Progenitor cell of endocrine pancreas (in vitro differentiated cells): ENCODE data around the gene OBSCN. TPM values are rescaled to one million over a fixed set of nuclear protein-coding genes. Genes with fewer than 3 reads are reported as not detected.

Experiments used
- DNase-seq: peaks from one replicate; pipeline ENCODE4 v3.0.0; 2021; ENCODE audit warnings: low spot score; ENCODE audit not compliant: unreplicated experiment
- H3K27ac Mint-ChIP-seq: 2 replicates; pipeline ENCODE4 v1.8.0; 2021; ENCODE audit warnings: mild to moderate bottlenecking, moderate library complexity, mixed read lengths
- H3K27me3 Mint-ChIP-seq: 2 replicates; pipeline ENCODE4 v1.8.0; 2021; ENCODE audit warnings: mixed read lengths
- H3K36me3 Mint-ChIP-seq: 2 replicates; pipeline ENCODE4 v1.8.0; 2022; ENCODE audit warnings: mixed read lengths; ENCODE audit not compliant: insufficient read depth
- H3K4me1 Mint-ChIP-seq: 2 replicates; pipeline ENCODE4 v1.8.0; 2021; ENCODE audit warnings: low read depth, mixed read lengths
- H3K4me3 Mint-ChIP-seq: 2 replicates; pipeline ENCODE4 v1.8.0; 2021; ENCODE audit warnings: low read depth, mild to moderate bottlenecking, moderate library complexity, mixed read lengths
- H3K9me3 Mint-ChIP-seq: 2 replicates; pipeline ENCODE4 v1.8.0; 2021; ENCODE audit warnings: low read depth, mixed read lengths
- total RNA-seq: library from RNA; stranded (reverse); gene quantifications from 2 replicates; pipeline ENCODE4 v1.2.1, GENCODE V29; 2021
- TF ChIP-seq, protein P1 (sequence below): fragments of 200-600 bp; sonication (generic); IDR thresholded peaks from one replicate; pipeline ENCODE4 v1.5.0; 2021; ENCODE audit warnings: antibody characterized with exemption, mild to moderate bottlenecking; ENCODE audit not compliant: unreplicated experiment

Gene OBSCN
- total RNA-seq, 1 donor from 2014 or later: 57.5 TPM

GRCh38 chr1:228329887-228330286, 122.0 kb downstream of the OBSCN start:
- no peaks in the 10 kb centered on the region for H3K27me3 Mint-ChIP-seq
- H3K4me1 Mint-ChIP-seq: no peaks in the 10 kb centered on the region
- peaks cover 8% of the 10 kb centered on the region for H3K9me3 Mint-ChIP-seq
- H3K27ac Mint-ChIP-seq: no peak overlapping the region
- H3K4me3 Mint-ChIP-seq: no peak overlapping the region
- no peak for DNase-seq
- TF ChIP-seq, protein P1, sequence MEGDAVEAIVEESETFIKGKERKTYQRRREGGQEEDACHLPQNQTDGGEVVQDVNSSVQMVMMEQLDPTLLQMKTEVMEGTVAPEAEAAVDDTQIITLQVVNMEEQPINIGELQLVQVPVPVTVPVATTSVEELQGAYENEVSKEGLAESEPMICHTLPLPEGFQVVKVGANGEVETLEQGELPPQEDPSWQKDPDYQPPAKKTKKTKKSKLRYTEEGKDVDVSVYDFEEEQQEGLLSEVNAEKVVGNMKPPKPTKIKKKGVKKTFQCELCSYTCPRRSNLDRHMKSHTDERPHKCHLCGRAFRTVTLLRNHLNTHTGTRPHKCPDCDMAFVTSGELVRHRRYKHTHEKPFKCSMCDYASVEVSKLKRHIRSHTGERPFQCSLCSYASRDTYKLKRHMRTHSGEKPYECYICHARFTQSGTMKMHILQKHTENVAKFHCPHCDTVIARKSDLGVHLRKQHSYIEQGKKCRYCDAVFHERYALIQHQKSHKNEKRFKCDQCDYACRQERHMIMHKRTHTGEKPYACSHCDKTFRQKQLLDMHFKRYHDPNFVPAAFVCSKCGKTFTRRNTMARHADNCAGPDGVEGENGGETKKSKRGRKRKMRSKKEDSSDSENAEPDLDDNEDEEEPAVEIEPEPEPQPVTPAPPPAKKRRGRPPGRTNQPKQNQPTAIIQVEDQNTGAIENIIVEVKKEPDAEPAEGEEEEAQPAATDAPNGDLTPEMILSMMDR: no peak
- H3K36me3 Mint-ChIP-seq: peaks cover 10% of the 10 kb centered on the region

DNA sequence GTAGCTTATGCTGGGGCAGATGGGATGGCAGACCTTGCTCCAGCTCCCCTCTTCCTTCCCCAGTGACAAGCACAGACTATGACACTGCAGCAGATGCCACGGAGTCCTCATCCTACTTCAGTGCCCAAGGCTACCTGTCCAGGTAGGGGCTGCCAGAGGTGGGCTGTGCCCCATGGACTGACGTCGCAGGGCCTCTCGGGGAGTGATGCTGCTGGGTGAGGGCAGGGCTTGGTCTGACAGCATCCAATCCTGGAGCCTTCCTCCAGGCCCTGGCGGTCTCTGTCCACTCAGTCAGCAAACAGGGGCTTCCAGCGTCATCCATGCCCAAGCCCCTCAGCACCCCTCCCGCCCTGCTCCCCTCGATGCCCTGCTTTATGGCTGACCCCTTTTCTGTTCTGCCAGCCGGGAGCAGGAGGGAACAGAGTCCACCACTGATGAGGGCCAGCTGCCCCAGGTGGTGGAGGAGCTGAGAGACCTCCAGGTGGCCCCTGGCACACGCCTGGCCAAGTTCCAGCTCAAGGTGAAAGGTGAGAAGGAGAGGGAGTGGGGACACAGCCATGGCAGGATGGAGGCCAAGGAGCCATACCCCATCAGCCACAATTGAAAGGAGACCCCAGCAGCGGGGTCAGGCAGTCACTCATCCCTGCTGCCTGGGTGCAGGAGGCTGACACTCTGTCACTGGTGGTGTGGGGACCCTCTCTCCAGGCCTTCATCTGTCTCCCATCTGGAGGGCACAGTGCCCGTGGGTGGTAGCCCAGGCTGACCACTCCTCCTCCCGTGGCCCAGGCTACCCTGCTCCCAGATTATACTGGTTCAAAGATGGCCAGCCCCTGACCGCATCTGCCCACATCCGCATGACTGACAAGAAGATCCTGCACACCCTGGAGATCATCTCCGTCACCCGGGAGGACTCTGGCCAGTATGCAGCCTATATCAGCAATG, 125.2 kb downstream of the OBSCN start:
- no peak for DNase-seq
- Mint-ChIP-seq H3K4me1 (no peaks in the 10 kb centered on the region), H3K36me3 (no peaks in the 10 kb centered on the region), H3K27me3 (no peaks in the 10 kb centered on the region), H3K27ac (peak overlapping the region; percentile 74), H3K4me3 (no peak overlapping the region), H3K9me3 (no peaks in the 10 kb centered on the region)
- TF ChIP-seq, protein P1: no peak

- DNase-seq: no peak
- no peak overlapping the region for H3K27ac Mint-ChIP-seq
- H3K4me1 Mint-ChIP-seq: no peaks in the 10 kb centered on the region
- no peaks in the 10 kb centered on the region for H3K36me3 Mint-ChIP-seq
- H3K4me3 Mint-ChIP-seq: no peak overlapping the region
- no peaks in the 10 kb centered on the region for H3K9me3 Mint-ChIP-seq
- TF ChIP-seq, protein P1: no peak
- H3K27me3 Mint-ChIP-seq: no peaks in the 10 kb centered on the region
Measured at GRCh38 chr1:228333739-228334115, 125.9 kb downstream of the OBSCN start.

GRCh38 chr1:228334226-228334935, 126.5 kb downstream of the OBSCN start:
- TF ChIP-seq, protein P1: no peak
- H3K36me3 Mint-ChIP-seq: peaks cover under 1% of the 10 kb centered on the region
- H3K9me3 Mint-ChIP-seq: no peaks in the 10 kb centered on the region
- H3K27ac Mint-ChIP-seq: no peak overlapping the region
- no peaks in the 10 kb centered on the region for H3K4me1 Mint-ChIP-seq
- no peak for DNase-seq
- no peak overlapping the region for H3K4me3 Mint-ChIP-seq
- H3K27me3 Mint-ChIP-seq: no peaks in the 10 kb centered on the region

DNA sequence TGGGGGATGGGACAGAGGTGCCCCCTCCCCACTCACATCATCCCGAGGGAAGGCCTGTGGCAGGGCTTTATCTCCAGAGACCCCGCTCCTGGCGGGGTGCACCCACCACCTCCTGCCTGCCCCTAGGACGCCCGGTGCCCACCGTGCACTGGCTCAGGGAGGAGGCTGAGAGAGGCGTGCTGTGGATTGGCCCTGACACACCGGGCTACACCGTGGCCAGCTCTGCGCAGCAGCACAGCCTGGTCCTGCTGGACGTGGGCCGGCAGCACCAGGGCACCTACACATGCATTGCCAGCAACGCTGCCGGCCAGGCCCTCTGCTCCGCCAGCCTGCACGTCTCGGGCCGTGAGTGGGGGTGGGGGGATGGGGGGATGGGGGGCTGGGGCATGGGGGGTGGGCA, 127.1 kb downstream of the OBSCN start:
- H3K36me3 Mint-ChIP-seq: peaks cover 2% of the 10 kb centered on the region
- DNase-seq: no peak
- no peaks in the 10 kb centered on the region for H3K27me3 Mint-ChIP-seq
- no peaks in the 10 kb centered on the region for H3K4me1 Mint-ChIP-seq
- no peaks in the 10 kb centered on the region for H3K9me3 Mint-ChIP-seq
- H3K27ac Mint-ChIP-seq: no peak overlapping the region
- TF ChIP-seq, protein P1: no peak
- H3K4me3 Mint-ChIP-seq: no peak overlapping the region
